Measurements from ENCODE around the gene FAM114A1.

DNA sequence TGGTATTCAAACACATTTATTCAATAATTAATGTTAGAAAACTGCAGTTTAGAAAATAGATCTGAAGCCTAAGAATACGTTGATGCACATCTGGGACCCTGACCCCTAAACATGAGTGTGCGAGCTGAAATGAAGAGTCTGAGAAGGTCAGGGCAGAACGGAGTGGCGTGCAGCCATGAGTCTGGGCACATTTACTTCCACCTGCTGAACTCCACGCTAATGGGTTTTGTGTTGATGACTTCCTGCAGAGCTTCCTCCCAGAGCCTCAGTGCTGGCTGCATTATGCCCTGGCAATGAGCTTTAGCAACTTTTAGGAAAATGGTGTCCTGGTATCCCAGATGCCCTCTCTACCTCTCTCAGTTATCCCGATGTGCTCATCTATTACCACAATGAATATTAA is 53.1 kb downstream of the FAM114A1 start:
- TF ChIP-seq, protein P1, sequence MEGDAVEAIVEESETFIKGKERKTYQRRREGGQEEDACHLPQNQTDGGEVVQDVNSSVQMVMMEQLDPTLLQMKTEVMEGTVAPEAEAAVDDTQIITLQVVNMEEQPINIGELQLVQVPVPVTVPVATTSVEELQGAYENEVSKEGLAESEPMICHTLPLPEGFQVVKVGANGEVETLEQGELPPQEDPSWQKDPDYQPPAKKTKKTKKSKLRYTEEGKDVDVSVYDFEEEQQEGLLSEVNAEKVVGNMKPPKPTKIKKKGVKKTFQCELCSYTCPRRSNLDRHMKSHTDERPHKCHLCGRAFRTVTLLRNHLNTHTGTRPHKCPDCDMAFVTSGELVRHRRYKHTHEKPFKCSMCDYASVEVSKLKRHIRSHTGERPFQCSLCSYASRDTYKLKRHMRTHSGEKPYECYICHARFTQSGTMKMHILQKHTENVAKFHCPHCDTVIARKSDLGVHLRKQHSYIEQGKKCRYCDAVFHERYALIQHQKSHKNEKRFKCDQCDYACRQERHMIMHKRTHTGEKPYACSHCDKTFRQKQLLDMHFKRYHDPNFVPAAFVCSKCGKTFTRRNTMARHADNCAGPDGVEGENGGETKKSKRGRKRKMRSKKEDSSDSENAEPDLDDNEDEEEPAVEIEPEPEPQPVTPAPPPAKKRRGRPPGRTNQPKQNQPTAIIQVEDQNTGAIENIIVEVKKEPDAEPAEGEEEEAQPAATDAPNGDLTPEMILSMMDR (conservative IDR thresholded peaks at IDR 0.05; ENCODE audit: low read depth, low read length): no peak
- no peak for TF ChIP-seq RAD21 (IDR thresholded peaks at IDR 0.05; ENCODE audit: low read length)
- TF ChIP-seq FOS (IDR thresholded peaks at IDR 0.05; ENCODE audit: low read depth, low read length): no peak
